Left kidney (tissue), 2 donors: Measurements from ENCODE around the gene HLX. TPM values are rescaled to one million over a fixed set of nuclear protein-coding genes. Genes with fewer than 3 reads are reported as not detected.

Source experiments
- DNase-seq: peaks from one replicate; pipeline ENCODE4 v3.0.0-alpha.2; 2013
- polyA plus RNA-seq: library from polyadenylated mRNA; unstranded; fragments of 120-200 nt; gene quantifications from one replicate; pipeline ENCODE4 v1.2.1, GENCODE V29; 2013; ENCODE audit not compliant: insufficient read length

HLX gene
- polyA plus RNA-seq, 1 donor = 5.3 TPM

GRCh38 chr1:220924331-220924970 is 45.2 kb downstream of the HLX start:
- DNase-seq = no peak

- DNase-seq = no peak
These were observed 46.5 kb downstream of the HLX start for GRCh38 chr1:220925707-220926106.

GRCh38 chr1:220926146-220926545 is 46.9 kb downstream of the HLX start:
- no peak for DNase-seq

- no peak for DNase-seq
These were observed 48.2 kb downstream of the HLX start for GRCh38 chr1:220927442-220927841.

GRCh38 chr1:220928320-220928719 is 49.1 kb downstream of the HLX start:
- no peak for DNase-seq

- DNase-seq = no peak
These were observed 49.6 kb downstream of the HLX start for GRCh38 chr1:220928725-220929300.

GRCh38 chr1:220929304-220929703 is 50.1 kb downstream of the HLX start:
- no peak for DNase-seq

Other genes with a start within 250 kb of the HLX start
- 24.4 TPM for gene C1orf115, start 189.1 kb upstream of the HLX start, polyA plus RNA-seq
- 61.5 TPM for gene MTARC2, start 131.1 kb upstream of the HLX start, polyA plus RNA-seq
- 26.8 TPM for gene MTARC1, start 92.5 kb upstream of the HLX start, polyA plus RNA-seq